HG03139 (cell line): ENCODE measurements around the gene GHRHR.

Source experiments
- ATAC-seq: cut with Tn5 transposase; IDR thresholded peaks from one replicate; pipeline ENCODE4 v1.9.1; 2021; ENCODE audit not compliant: unreplicated experiment

Gene GHRHR

DNA sequence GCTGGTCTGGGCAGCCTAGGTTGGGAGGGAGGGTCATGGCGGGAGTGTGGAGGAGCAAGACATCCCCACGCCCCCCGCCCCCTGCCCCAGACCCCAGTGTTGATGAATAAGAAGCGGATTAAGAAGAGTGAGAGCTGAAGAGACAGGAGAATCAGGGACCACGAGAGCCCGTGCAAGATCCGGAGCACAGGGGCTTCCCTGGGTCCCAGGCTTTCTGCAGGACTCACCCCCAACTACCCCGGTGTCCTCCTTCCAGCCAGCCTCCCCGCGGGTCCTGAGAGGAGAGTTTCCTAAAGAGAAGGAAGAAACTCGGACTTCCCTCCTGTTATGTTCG, 20.1 kb downstream of the GHRHR start:
- ATAC-seq, result no peak

DNA sequence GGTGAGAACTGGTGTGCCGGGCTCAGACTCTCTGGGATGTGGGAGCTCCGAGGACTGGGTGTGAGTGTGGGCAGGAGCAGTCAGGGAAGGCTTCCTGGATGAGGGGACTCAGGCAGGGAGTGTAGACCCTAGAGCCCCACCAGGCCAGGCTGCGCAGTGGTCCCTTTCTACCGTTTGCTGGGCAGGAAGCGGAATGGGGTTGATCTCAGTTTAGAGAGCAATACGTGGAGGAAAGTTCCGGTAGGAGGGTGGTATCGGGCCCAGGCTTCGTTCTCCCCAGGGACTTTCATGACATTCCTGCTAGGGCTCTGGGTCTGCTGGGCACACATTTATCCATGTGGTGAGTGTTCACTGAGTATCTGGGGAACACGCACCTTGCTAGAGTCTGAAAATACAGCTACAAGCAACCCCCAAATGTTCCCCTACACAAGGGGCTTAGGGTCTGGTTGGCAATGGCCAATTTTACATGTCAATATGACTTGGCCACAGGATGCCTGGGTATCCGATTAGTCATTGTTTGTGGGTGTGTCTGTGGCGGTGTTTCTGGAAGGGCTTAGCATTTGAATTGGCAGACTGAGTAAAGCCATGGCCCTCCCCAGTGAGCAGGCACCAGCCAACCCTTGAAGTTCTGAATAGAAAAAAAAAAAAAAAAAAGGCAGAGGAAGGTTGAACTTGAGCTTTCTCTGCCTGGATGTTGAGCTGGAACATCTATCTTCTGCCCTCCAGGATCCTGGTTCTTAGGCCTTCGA, 20.8 kb downstream of the GHRHR start:
- ATAC-seq, result no peak

DNA sequence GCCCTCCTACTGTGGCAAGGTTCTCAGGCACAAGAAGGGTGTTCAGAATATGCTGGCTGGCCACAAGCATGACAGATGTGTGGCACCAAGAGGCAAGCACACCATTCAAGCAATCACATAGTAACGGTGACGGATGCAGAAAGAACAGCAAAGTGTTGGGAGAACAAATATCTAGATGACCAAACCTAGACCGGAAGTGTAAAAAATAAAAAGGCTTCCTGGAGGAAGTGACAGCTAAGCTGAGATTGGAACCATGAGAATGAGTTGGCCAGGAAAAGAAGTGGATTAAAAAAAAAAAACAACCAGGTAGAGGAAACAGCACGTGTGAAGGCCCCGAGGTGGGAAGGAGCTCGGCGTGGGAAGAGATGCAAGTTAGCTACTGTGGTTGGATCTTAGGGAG, 22.0 kb downstream of the GHRHR start:
- ATAC-seq, result no peak

DNA sequence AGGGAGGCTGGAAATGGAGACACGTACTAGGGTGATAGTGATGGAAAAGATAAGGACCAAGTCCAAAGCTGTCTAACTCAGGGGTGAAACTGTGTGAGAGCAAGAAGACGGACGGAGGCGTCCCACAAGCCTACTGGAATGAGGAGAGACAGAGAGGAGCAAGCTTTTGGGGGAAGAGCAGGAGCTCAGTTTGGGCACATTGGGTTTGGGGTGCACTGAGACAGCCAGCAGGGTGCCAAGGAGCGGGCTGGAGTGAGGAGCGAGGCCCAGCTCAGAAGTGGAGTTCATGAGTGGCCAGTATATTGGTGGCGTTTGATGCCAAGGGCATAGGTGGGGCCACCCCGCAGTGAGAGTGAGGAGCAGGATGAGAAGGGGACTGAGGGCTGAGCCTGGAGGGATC, 22.6 kb downstream of the GHRHR start:
- no peak for ATAC-seq

DNA sequence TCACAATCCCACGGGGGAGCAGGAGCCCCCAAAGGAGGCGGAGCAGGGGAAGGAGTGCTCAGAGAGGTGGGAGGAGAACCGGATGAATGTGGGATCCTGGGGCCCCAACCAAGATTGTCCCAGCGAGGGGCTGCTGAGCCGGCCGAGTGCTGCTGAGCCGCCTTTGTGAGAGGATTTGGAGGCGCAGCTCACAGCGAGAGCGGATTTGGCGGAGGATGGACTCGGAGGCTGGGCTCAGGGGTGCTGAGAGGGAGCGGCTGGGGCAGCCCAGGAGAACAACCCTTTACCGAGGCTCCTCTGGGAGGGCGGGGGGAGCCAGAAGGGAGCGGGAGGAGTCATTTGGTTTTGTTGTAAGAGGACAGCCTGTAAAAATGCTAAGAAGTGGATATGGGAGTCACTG, 23.0 kb downstream of the GHRHR start:
- no peak for ATAC-seq

DNA sequence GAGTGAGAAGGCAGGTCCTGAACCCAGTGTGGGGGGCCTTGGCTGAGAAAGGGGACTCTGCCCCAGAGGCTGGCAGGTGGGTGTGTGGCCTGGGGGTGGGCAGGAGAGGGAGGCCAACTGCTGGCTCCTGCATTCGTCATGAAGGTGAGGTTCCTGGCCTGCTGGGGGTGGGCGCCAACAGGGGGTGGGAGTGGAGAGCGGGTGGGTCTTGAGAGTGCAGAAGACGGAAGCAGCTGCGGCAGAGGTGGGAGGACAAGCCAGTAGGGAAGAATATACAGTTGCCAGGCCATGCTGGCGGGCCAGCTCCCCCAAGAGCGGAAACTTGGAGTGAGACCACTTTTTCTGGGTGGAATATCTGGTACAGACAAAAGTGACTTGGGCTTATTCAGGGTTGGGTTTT, 23.4 kb downstream of the GHRHR start:
- ATAC-seq, result no peak

DNA sequence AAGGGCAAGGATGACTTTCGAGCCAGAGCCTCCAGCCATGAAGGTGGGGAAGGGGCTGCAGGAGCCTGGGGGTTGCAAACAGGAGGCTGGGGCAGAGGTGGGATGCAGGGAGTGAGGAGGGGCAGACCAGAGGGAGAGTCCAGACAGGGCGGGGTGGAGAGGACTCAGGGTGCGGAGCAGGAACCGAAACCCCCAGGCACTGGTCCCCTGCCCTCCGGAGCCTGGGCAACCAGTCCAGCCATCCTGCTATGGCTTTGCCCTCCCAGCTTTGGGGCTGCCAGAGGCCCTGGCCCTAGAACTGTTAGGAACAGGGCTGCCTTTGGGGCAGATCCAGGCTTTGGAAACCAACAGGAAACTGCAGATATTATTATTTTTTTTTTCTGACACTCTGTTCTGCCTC, 24.2 kb downstream of the GHRHR start:
- ATAC-seq, result no peak

DNA sequence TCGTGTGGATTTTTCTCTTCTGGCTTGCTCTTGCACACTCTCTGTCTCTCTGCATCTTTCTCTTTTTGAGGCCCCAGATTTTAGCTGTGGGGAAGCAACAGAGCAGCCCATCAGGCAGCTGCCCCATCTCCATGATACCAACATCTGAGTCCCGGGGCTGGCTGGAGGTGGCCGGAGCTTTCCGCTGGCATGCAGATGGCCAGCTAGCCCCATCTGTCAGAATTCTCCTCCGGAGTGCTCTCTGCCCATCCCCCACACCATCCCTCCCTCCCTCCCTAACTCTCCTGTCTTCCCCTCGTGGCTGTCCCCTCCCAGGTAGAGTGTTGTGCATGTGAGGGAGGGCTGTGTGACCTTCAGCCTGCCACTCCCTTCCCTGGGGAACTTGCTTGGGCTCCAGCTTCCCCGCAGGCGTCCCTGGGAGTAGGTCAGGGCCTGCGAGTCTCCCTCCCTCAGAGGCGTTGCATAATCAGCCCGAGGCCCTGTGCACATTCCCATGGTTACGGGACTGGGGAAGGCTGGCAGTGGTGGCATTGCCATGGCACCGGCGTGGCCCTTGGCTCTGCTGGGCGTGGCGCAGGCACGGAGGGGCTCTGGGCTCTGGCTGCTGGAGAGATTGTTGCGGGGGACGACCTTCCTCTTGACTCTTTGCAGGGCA, 24.7 kb downstream of the GHRHR start:
- no peak for ATAC-seq

DNA sequence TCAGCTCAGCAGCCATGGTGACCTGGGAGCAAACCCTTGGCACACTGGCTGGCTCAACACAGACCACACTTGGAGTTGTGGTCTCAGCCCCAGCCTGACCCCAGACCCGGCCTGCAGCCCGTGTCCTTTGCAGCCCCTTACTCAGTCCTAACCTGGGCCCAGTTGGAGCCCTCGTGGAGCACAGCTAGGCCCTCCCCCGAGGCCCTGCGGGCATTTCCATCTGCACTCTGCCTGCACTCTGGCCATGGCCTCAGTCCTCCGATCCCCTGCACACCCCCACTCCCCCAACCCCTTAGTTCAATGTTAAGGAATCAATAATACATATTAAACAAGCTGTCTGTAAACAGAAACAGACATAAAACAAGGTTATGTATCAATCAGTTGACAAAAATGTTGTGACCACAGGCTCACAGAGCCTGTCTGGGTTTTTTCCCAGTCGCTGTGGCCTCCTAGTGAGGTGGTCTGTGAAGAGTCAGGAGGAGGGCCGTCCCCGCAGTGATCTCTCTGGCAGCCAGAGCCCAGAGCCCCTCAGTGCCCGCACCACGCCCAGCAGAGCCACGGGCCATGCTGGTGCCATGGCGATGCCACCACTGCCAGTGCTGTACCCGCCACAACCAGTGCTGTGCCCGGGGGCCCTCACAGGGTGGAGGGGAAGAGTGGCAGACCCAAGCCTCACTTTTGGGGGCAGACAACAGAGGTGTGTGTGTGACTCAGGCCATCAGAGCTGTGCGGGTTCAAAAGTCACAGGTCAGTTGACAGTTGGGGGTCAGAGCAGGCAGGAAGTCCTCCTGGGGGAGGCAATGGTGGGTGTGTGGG, 25.5 kb downstream of the GHRHR start:
- ATAC-seq, result no peak

DNA sequence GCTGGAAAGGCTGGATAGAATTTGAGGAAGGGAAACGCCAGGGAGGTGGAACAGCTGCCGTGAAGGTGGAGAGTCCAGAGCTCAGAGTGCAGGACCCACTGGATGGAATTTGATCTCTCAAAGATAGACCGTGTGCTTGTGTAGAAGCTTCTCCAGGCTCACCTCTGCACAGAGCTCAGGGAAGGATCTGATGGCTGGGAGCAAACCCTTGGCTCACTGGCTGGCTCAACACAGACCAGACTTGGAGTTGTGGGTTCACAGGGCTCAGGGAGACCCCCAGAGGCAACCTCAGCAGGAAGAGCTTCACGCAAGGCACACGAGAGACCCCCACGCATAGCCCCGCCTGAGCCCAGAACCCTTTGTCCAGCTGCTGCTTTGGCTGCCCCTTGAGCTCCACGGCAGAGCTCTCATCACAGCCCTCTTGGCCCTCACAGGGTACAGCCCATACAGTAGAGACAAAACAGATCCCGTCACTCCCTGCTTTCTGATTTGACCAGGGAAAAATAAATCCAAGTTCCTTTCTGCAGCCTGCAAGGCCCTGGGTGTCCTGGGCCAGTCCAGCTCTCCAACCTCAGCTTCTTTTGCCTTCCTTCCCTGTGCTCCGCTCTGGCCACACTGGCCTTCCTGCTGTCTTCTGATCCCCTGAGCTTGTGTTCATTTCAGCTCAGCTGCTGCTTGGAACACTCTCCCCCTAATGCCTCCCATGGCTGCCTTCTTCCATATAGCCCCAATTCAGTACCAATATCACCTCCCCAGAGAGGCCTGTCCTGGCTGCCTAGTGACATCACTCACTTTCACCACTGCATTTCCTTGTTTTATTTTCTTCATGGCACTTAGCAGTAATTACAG, 26.3 kb downstream of the GHRHR start:
- no peak for ATAC-seq

DNA sequence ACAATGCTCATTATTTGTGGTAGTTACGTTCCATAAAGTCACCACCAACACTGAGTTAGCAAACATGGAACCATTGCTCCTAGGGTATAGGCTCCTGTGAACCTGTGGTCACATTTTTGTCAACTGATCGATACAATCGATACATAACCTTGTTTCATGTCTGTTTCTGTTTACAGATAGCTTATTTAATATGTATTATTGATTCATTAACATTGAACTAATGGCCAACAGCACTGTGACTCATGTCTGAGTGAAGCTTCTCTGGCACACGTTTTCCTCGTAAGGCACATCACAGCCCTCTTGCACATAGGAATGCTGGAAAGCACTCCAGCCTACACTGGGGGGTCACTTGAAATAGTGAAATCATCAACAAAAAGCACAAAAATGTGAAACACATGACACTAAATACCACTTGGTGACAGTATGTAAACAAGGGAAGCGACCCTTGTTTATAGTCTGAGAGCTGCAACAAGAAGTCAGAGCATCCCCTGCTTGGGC, 27.0 kb downstream of the GHRHR start:
- no peak for ATAC-seq

DNA sequence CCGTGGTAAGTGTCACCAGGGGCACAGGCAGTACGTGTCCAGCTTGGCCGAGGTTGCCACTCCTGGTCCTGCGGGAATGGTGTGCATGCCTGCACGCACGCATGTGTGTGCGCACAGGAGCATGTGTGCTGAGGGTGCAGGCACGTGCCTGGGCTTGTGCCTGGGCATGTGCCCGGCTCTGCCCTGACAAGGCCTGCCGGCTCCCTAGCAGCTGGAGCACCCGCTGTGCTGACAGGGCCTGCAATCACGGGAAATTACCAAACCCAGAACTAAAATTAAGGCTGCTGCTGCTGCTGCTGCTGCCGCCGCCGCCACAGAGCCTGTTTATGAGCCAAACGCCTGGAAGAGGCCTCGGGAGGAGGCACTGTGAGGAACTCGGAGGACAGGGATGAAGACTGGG, 28.7 kb downstream of the GHRHR start:
- no peak for ATAC-seq

DNA sequence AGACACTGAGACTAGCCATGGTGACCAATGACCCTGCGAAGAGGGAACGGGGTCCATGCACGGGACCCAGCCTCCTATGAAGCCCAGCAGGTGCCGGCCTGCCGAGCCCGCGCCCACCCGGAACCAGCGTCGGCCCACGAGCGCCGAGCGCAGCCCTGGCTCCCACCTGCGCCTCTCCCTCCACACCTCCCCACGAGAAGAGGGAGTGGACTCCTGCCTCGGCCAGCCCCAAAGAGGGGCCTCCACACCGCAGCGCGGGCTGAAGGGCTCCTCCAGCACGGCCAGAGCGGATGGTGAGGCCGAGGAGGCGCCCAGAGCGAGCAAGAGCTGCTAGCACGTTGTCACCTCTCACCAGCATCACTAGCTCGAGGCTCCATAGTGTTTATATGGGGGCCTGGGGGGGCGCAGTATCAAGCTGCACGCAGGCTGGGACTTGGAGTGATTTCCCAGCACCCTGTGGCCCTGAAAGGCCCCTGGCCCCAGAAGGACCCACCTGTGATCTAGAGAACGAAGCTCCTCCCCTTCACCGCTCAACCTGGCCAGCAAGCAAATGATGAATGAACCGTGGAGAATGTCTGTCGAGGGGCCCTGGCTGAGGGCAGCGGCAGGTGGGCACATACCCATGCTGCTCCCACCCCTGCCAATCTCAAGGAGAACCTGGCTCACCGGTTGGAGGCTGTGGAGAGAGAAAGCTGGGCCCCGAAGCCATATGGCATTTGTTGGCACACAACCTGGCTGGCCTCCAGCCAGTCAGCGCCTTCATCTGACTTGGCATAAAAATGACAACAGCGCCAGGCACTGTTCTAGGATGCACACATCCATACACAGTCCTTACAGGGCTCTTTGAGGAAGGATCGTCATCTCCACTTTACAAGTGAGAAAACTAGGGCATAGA, 30.7 kb downstream of the GHRHR start:
- no peak for ATAC-seq

DNA sequence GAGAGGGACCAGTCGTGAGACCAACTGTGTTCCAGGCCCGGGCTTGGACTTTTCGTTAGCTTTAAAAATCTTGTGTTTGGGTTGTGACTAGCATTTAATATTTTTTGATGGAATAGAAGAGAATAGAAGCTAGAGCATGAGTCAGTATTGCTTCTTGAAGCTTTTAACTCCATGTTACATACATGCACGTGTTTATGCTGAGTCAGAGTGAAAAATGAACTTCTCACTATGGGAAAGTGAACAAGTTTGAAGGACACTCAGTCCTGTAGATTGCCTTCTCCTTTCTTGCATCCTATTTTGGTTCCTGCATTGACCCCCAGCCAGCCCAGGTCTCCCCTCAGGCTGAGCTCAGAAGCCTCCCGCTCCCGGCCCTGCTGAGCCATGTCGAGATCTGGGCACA, 31.8 kb downstream of the GHRHR start:
- no peak for ATAC-seq

DNA sequence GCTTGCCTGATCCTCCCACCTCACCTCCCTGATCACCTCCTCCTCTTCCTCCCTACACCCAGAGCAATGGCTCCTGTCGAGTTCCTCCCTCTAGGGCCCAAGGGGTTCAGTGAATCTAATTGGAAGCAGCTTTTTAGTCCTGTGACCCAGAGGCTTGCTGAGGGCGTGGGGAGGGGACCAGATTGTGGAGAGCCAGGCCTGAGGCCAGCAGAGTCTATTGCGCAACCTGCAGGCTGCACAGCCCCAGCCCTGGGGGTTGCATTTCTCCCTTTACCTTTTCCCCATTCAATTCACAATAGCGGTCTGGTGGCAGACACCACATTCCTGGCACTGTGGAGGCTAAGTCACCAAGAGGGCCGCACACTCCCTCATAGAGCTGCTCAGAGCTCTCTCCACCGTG, 32.5 kb downstream of the GHRHR start:
- no peak for ATAC-seq

DNA sequence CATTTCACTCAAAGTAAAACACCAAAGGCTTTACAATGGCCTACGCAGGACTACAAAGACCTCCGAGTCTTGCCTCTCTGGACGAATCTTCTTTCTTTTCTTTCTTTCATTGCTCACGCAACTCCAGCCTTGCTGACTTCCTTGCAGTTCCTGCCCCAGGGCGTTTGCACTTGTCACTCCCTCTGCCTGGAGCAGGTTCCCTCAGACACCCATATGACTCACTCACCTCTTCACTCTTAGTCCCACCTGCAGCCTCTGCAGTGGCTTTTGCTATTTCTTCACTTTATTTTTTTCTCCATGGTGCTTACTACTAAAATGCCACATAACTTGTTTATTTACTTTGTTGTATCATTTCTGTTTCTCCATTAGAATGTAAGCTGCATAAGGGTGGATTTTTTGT, 33.1 kb downstream of the GHRHR start:
- ATAC-seq, result no peak

DNA sequence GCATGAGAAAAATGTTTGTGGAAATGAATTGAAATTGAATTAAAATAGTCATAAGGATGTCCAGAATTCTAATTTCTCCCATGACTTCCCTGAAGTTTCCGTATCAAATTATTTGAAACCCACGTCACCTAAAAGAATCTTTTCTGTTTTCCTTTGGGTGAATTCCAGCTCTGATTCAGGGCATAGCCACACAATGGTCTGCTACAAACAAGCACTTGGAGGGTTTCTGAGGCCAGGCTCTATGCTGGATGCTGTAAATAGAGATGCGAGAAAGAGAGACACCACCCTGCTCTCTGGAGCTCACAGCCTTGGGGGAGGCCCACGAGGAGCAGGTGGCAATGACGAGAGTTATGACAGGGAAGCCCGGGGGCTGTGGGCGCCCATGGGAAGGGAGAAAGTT, 33.6 kb downstream of the GHRHR start:
- no peak for ATAC-seq

DNA sequence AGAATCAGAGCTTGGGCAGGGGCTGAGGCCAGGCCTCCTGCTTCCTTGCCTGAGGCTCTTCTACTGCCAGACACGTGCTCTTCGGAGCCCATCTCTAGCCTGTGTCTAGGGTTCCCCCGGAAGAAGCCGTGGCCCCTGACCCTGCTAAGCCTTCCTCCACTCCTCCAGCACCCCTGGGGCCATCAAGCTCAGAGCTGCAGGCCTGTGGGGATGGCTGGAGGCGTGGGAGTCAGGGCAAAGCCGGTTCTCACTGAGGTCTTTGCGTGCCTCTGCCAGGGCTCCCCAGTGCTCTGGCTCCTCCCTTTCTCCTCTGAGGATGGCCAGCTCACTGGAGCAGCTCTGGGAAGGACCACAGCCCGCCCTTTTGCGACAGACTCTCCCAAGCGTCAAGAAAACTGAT, 34.4 kb downstream of the GHRHR start:
- ATAC-seq, result no peak

DNA sequence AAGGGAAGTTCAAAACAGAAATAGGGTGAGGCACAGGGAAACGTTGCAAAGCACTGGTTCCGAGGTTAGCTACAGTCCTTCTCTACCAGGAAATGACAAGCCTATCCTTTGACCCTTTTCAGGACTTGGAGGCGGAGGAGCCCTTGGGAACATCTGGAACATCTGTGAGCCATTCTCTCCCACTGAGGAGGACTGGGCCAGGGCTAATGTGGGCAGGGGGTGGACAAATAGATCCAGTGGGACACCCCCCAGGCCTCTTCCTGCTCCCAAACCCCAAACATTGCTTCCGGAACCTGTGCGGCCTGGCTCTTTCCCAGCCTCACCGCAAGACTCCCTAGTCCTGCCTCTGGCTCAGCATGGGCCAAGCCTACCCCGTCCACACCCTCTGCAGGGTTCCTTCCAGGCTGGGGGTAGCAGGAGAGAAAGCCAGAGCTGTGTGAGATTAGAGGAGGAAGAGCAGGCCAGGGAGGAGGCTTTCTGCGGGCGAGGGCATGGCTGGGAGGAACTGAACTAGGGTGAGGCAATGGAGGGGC, 36.5 kb downstream of the GHRHR start:
- no peak for ATAC-seq

DNA sequence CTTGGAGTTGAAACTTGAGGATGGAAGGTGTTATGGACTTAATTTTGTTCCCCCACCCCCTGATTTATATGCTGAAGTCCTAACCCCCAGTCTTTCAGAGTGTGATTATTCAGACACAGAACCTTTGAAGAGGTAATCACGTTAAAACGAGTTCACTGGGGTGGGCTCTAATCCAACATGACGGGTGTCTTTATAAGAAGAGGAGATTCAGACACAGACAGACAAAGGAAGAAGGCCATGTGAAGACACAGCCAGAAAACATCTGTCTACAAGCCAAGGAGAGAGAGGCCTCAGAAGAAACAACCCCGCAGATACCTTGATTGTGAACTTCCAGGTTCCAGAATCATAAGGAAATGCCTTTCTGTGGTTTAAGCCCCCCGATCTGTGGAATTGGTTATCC, 37.0 kb downstream of the GHRHR start:
- no peak for ATAC-seq
